Smooth muscle cell (in vitro differentiated cells): ENCODE measurements around the gene ELAC2. TPM values are rescaled to one million over a fixed set of nuclear protein-coding genes. Genes with fewer than 3 reads are reported as not detected.

Source experiments
- DNase-seq: peaks from one replicate; lab custom pipeline; 2025; ENCODE audit not compliant: unreplicated experiment; lab: John Stamatoyannopoulos, UW
- H2AFZ ChIP-seq: fragments of 200-600 bp; sonication (generic); 2 replicates; pipeline ENCODE4 v1.6.0; 2016; ENCODE audit warnings: antibody characterized with exemption, low read depth, mild to moderate bottlenecking
- H3F3A ChIP-seq: fragments of 200-600 bp; sonication (generic); 2 replicates; pipeline ENCODE4 v1.6.0; 2017; ENCODE audit warnings: antibody characterized with exemption, low read depth
- H3K27ac ChIP-seq: fragments of 200-600 bp; sonication (generic); 2 replicates; pipeline ENCODE4 v1.5.1; 2016; ENCODE audit warnings: low read depth, mild to moderate bottlenecking
- H3K27me3 ChIP-seq: fragments of 200-600 bp; sonication (generic); 2 replicates; pipeline ENCODE4 v1.6.1; 2016; ENCODE audit warnings: low read depth, mild to moderate bottlenecking
- H3K36me3 ChIP-seq: fragments of 200-600 bp; sonication (generic); 2 replicates; pipeline ENCODE4 v1.5.1; 2016; ENCODE audit warnings: low read depth
- H3K4me1 ChIP-seq: fragments of 200-600 bp; sonication (generic); 2 replicates; pipeline ENCODE4 v1.5.1; 2016; ENCODE audit warnings: low read depth
- H3K4me2 ChIP-seq: fragments of 200-600 bp; sonication (generic); 2 replicates; pipeline ENCODE4 v1.6.0; 2016; ENCODE audit warnings: mild to moderate bottlenecking
- H3K4me3 ChIP-seq: fragments of 200-600 bp; sonication (generic); 2 replicates; pipeline ENCODE4 v1.5.1; 2016; ENCODE audit warnings: mild to moderate bottlenecking
- H3K79me2 ChIP-seq: fragments of 200-600 bp; sonication (generic); 2 replicates; pipeline ENCODE4 v1.6.0; 2016; ENCODE audit warnings: low read depth, mild to moderate bottlenecking
- H3K9ac ChIP-seq: fragments of 200-600 bp; sonication (generic); 2 replicates; pipeline ENCODE4 v1.6.0; 2016; ENCODE audit warnings: low read depth
- H3K9me3 ChIP-seq: fragments of 200-600 bp; sonication (generic); replicated peaks from 2 replicates; pipeline ENCODE4 v1.5.1; 2016; ENCODE audit warnings: low read depth
- H4K20me1 ChIP-seq: fragments of 200-600 bp; sonication (generic); 2 replicates; pipeline ENCODE4 v1.6.0; 2016; ENCODE audit warnings: low read depth
- WGBS: methylation state at CpG from one replicate; pipeline ENCODE4 v1.1.7; 2016; ENCODE audit warnings: low lambda C conversion rate; 5-methylcytosine and 5-hydroxymethylcytosine counted together
- polyA plus RNA-seq: library from polyadenylated mRNA; unstranded; fragments of >200 nt; fragmentation: Nextera tagmentation; extraction: Ambion mirVana; gene quantifications from 2 replicates; pipeline ENCODE4 v1.2.1, GENCODE V29; 2016
- total RNA-seq: library from RNA; depleted of rRNA; stranded (reverse); fragments of >200 nt; gene quantifications from 2 replicates; pipeline ENCODE4 v1.2.3, GENCODE V29; 2014
- TF ChIP-seq, protein P1 (sequence below): fragments of 200-600 bp; sonication (generic); IDR thresholded peaks from 2 replicates; pipeline ENCODE4 v1.5.1; 2017; ENCODE audit warnings: borderline replicate concordance, mild to moderate bottlenecking, antibody characterized with exemption; ENCODE audit not compliant: insufficient read depth, poor library complexity, severe bottlenecking

ELAC2 gene
- total and polyA plus RNA-seq, 2 experiments from 2014 or later, result 29.4 to 31.1 TPM

GRCh38 chr17:12996357-12996756, 21.5 kb downstream of the ELAC2 start:
- 96% methylated on average over 10 of the region's 10 CpGs for WGBS
- peaks cover 8% of the 10 kb centered on the region for H3K36me3 ChIP-seq
- H3K9ac ChIP-seq, result no peak overlapping the region
- no peaks in the 10 kb centered on the region for H3K4me1 ChIP-seq
- TF ChIP-seq, protein P1, sequence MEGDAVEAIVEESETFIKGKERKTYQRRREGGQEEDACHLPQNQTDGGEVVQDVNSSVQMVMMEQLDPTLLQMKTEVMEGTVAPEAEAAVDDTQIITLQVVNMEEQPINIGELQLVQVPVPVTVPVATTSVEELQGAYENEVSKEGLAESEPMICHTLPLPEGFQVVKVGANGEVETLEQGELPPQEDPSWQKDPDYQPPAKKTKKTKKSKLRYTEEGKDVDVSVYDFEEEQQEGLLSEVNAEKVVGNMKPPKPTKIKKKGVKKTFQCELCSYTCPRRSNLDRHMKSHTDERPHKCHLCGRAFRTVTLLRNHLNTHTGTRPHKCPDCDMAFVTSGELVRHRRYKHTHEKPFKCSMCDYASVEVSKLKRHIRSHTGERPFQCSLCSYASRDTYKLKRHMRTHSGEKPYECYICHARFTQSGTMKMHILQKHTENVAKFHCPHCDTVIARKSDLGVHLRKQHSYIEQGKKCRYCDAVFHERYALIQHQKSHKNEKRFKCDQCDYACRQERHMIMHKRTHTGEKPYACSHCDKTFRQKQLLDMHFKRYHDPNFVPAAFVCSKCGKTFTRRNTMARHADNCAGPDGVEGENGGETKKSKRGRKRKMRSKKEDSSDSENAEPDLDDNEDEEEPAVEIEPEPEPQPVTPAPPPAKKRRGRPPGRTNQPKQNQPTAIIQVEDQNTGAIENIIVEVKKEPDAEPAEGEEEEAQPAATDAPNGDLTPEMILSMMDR, result no peak
- no peaks in the 10 kb centered on the region for H4K20me1 ChIP-seq
- DNase-seq, result no peak
- no peak overlapping the region for H3K27ac ChIP-seq
- H3K9me3 ChIP-seq, result no peaks in the 10 kb centered on the region
- H2AFZ ChIP-seq, result no peak overlapping the region
- no peaks in the 10 kb centered on the region for H3K79me2 ChIP-seq
- no peaks in the 10 kb centered on the region for H3K27me3 ChIP-seq
- H3F3A ChIP-seq, result no peaks in the 10 kb centered on the region
- no peak overlapping the region for H3K4me2 ChIP-seq
- H3K4me3 ChIP-seq, result no peak overlapping the region

GRCh38 chr17:12995896-12996295, 21.9 kb downstream of the ELAC2 start:
- Histone ChIP-seq H3K27ac (no peak overlapping the region), H4K20me1 (no peaks in the 10 kb centered on the region), H3K4me3 (no peak overlapping the region), H3K9me3 (no peaks in the 10 kb centered on the region), H2AFZ (no peak overlapping the region), H3K79me2 (no peaks in the 10 kb centered on the region), H3K27me3 (no peaks in the 10 kb centered on the region), H3K4me2 (no peak overlapping the region), H3K4me1 (no peaks in the 10 kb centered on the region), H3K36me3 (peaks cover 8% of the 10 kb centered on the region), H3F3A (no peaks in the 10 kb centered on the region), H3K9ac (no peak overlapping the region)
- DNase-seq, result no peak
- WGBS, result 96% methylated on average over 19 of the region's 19 CpGs
- TF ChIP-seq, protein P1, result no peak

GRCh38 chr17:12995106-12995895, 22.5 kb downstream of the ELAC2 start:
- Histone ChIP-seq H3K4me1 (no peaks in the 10 kb centered on the region), H4K20me1 (no peaks in the 10 kb centered on the region), H3K27ac (no peak overlapping the region), H3K4me2 (no peak overlapping the region), H3K36me3 (peaks cover 8% of the 10 kb centered on the region), H3K79me2 (no peaks in the 10 kb centered on the region), H3F3A (no peaks in the 10 kb centered on the region), H3K27me3 (no peaks in the 10 kb centered on the region), H3K4me3 (no peak overlapping the region), H3K9ac (no peak overlapping the region), H3K9me3 (no peaks in the 10 kb centered on the region), H2AFZ (no peak overlapping the region)
- no peak for DNase-seq
- WGBS, result 94% methylated on average over 11 of the region's 11 CpGs
- TF ChIP-seq, protein P1, result no peak
